GM23338 (cell line): ENCODE measurements around the gene NRXN2. TPM values are rescaled to one million over a fixed set of nuclear protein-coding genes. Genes with fewer than 3 reads are reported as not detected.

Experiments
- ATAC-seq: fragments of 200-7000 bp; cut with Tn5 transposase; 3 replicates; pipeline ENCODE4 v1.9.1; 2020
- DNase-seq: peaks from one replicate; pipeline ENCODE4 v3.0.0-alpha.2; 2015; ENCODE audit warnings: low spot score
- H2AFZ ChIP-seq: fragments of 200-600 bp; sonication (generic); 2 replicates; pipeline ENCODE4 v1.8.0; 2016; ENCODE audit warnings: antibody characterized with exemption, mild to moderate bottlenecking, moderate library complexity
- H3F3A ChIP-seq: fragments of 200-600 bp; sonication (generic); replicated peaks from 2 replicates; pipeline ENCODE4 v1.8.0; 2017; ENCODE audit warnings: antibody characterized with exemption, mixed run types, low read depth
- H3K27ac ChIP-seq: fragments of 200-600 bp; sonication (generic); 2 replicates; pipeline ENCODE4 v1.6.1; 2016; ENCODE audit warnings: low read depth
- H3K27me3 ChIP-seq: fragments of 200-600 bp; sonication (generic); 2 replicates; pipeline ENCODE4 v1.8.0; 2016; ENCODE audit warnings: mild to moderate bottlenecking, mixed run types, moderate library complexity; ENCODE audit not compliant: insufficient read depth
- H3K36me3 ChIP-seq: fragments of 200-600 bp; sonication (generic); 2 replicates; pipeline ENCODE4 v1.8.0; 2016; ENCODE audit warnings: mild to moderate bottlenecking; ENCODE audit not compliant: insufficient read depth
- H3K4me1 ChIP-seq: fragments of 200-600 bp; sonication (generic); 2 replicates; pipeline ENCODE4 v1.8.0; 2016; ENCODE audit warnings: mild to moderate bottlenecking, moderate library complexity; ENCODE audit not compliant: insufficient read depth
- H3K4me2 ChIP-seq: fragments of 200-600 bp; sonication (generic); 2 replicates; pipeline ENCODE4 v1.7.1; 2017; ENCODE audit warnings: mixed run types
- H3K4me3 ChIP-seq: fragments of 200-600 bp; sonication (generic); 2 replicates; pipeline ENCODE4 v1.6.1; 2016; ENCODE audit warnings: mixed run types
- H3K79me2 ChIP-seq: fragments of 200-600 bp; sonication (generic); replicated peaks from 2 replicates; pipeline ENCODE4 v1.8.0; 2017; ENCODE audit warnings: mild to moderate bottlenecking; ENCODE audit not compliant: insufficient read depth
- H3K9me2 ChIP-seq: fragments of 200-600 bp; sonication (generic); 2 replicates; pipeline ENCODE4 v1.8.0; 2017; ENCODE audit not compliant: insufficient read depth
- H4K20me1 ChIP-seq: fragments of 200-600 bp; sonication (generic); replicated peaks from 2 replicates; pipeline ENCODE4 v1.8.0; 2017; ENCODE audit warnings: mild to moderate bottlenecking; ENCODE audit not compliant: insufficient read depth
- H3K27ac Mint-ChIP-seq: 2 replicates; pipeline ENCODE4 v1.8.0; 2020; ENCODE audit warnings: inconsistent platforms, mild to moderate bottlenecking, moderate library complexity, mixed read lengths
- H3K27me3 Mint-ChIP-seq: 3 replicates; pipeline ENCODE4 v1.8.0; 2022; ENCODE audit warnings: low read depth, mild to moderate bottlenecking, moderate library complexity, mixed read lengths, inconsistent platforms; ENCODE audit not compliant: insufficient read depth, poor library complexity
- H3K36me3 Mint-ChIP-seq: 3 replicates; pipeline ENCODE4 v1.8.0; 2021; ENCODE audit warnings: low read depth, mild to moderate bottlenecking, inconsistent platforms, moderate library complexity, mixed read lengths
- H3K4me1 Mint-ChIP-seq: 3 replicates; pipeline ENCODE4 v1.8.0; 2020; ENCODE audit warnings: mild to moderate bottlenecking, inconsistent platforms, mixed read lengths
- H3K4me3 Mint-ChIP-seq: 3 replicates; pipeline ENCODE4 v1.8.0; 2021; ENCODE audit warnings: moderate library complexity, mild to moderate bottlenecking, inconsistent platforms, mixed read lengths
- H3K9me3 Mint-ChIP-seq: 3 replicates; pipeline ENCODE4 v1.8.0; 2020; ENCODE audit warnings: moderate library complexity, mild to moderate bottlenecking, inconsistent platforms, mixed read lengths
- CREB1 ChIP-seq: fragments of 250-450 bp; sonication (Bioruptor Pico); IDR thresholded peaks from 2 replicates; pipeline ENCODE4 v1.5.0; 2020; ENCODE audit warnings: low read depth, mild to moderate bottlenecking, moderate library complexity
- EZH2 ChIP-seq: fragments of 200-600 bp; sonication (generic); IDR thresholded peaks from one replicate; pipeline ENCODE4 v1.8.0; 2017; ENCODE audit warnings: antibody characterized with exemption, mild to moderate bottlenecking, low read depth; ENCODE audit not compliant: unreplicated experiment
- EZH2phosphoT487 ChIP-seq: fragments of 200-600 bp; sonication (generic); IDR thresholded peaks from one replicate; pipeline ENCODE4 v1.8.1; 2018; ENCODE audit warnings: antibody characterized with exemption; ENCODE audit not compliant: unreplicated experiment
- JUNB ChIP-seq: IDR thresholded peaks from one replicate; pipeline ENCODE4 v1.6.1; 2016; ENCODE audit warnings: antibody characterized with exemption; ENCODE audit not compliant: unreplicated experiment
- POLR2AphosphoS5 ChIP-seq: IDR thresholded peaks from 2 replicates; pipeline ENCODE4 v1.6.1; 2016; ENCODE audit warnings: antibody characterized with exemption, low read depth
- STAT1 ChIP-seq: IDR thresholded peaks from one replicate; pipeline ENCODE4 v1.6.1; 2016; ENCODE audit warnings: antibody characterized with exemption; ENCODE audit not compliant: unreplicated experiment
- ZNF114 ChIP-seq: fragments of 250-450 bp; sonication (Bioruptor Pico); IDR thresholded peaks from 2 replicates; pipeline ENCODE4 v1.5.0; 2020; ENCODE audit warnings: mild to moderate bottlenecking, moderate library complexity
- ZNF331 ChIP-seq: fragments of 250-450 bp; sonication (Bioruptor Pico); IDR thresholded peaks from 2 replicates; pipeline ENCODE4 v1.5.0; 2020; ENCODE audit warnings: low read depth, mild to moderate bottlenecking, moderate library complexity
- polyA plus RNA-seq: library from polyadenylated mRNA; unstranded; fragments of >200 nt; fragmentation: Nextera tagmentation; extraction: Ambion mirVana; gene quantifications from 2 replicates; pipeline ENCODE4 v1.2.1, GENCODE V29; 2016
- total RNA-seq: library from RNA; depleted of rRNA; stranded (reverse); fragments of >200 nt; shearing (Covaris generic); gene quantifications from 2 replicates; pipeline ENCODE4 v1.2.3, GENCODE V29; 2014
- TF ChIP-seq, protein P1 (sequence below): IDR thresholded peaks from one replicate; pipeline ENCODE4 v1.6.1; 2018; ENCODE audit warnings: antibody characterized with exemption; ENCODE audit not compliant: unreplicated experiment
- TF ChIP-seq, protein P2 (sequence below): IDR thresholded peaks from 2 replicates; pipeline ENCODE4 v1.6.1; 2016; ENCODE audit warnings: antibody characterized with exemption
- TF ChIP-seq, protein P3 (sequence below), 2 experiments: fragments of 200-600 bp in 1 of 2; sonication (generic) in 1 of 2; conservative IDR thresholded peaks; 2 replicates each; pipeline versions ENCODE4 v1.5.1 to v1.6.1; 2016 to 2017; ENCODE audit warnings: antibody characterized with exemption in 2 of 2, low read depth in 2 of 2, mild to moderate bottlenecking in 2 of 2, moderate library complexity in 1 of 2

Gene NRXN2
- total and polyA plus RNA-seq, 2 experiments from 2014 or later, result 3.4 to 17.0 TPM

DNA sequence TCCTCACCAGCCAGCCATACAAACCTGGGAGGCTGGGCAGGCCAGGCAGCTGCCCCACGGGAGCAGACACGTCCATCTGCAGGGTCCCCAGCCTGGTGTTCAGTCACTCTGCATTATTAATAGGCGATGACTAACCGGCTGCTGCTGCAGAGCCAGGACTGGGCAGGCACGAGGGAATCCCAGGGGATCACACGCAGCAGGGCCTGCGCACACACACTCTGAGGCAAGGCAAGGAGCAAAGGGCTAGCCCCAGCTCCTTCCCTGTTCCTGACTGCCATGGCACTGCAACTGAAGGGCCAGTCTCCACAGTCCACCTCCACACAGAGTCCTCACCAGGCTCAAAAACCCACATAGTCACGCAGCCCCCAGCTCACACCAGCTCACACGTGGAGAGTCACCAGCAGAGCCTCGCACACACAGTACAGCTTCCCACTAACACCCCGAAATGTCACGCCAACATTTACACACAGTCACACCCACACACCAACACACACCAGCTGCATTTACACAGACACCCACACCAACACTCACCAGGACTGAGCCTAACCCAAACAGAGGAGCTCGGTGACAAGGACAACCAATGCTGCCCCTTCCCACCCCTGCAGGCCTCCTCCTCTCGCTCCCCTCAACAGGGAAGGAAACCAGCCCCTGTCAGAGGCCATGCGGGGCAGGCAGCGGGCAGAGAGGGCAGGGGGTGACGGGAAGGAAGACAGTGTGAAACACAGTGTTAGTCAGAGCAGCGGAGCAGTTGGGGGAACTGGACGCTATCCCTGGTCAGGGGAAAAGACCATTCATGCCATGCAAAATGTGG is 47.3 kb downstream of the NRXN2 start (continued):
- TF ChIP-seq, protein P1, sequence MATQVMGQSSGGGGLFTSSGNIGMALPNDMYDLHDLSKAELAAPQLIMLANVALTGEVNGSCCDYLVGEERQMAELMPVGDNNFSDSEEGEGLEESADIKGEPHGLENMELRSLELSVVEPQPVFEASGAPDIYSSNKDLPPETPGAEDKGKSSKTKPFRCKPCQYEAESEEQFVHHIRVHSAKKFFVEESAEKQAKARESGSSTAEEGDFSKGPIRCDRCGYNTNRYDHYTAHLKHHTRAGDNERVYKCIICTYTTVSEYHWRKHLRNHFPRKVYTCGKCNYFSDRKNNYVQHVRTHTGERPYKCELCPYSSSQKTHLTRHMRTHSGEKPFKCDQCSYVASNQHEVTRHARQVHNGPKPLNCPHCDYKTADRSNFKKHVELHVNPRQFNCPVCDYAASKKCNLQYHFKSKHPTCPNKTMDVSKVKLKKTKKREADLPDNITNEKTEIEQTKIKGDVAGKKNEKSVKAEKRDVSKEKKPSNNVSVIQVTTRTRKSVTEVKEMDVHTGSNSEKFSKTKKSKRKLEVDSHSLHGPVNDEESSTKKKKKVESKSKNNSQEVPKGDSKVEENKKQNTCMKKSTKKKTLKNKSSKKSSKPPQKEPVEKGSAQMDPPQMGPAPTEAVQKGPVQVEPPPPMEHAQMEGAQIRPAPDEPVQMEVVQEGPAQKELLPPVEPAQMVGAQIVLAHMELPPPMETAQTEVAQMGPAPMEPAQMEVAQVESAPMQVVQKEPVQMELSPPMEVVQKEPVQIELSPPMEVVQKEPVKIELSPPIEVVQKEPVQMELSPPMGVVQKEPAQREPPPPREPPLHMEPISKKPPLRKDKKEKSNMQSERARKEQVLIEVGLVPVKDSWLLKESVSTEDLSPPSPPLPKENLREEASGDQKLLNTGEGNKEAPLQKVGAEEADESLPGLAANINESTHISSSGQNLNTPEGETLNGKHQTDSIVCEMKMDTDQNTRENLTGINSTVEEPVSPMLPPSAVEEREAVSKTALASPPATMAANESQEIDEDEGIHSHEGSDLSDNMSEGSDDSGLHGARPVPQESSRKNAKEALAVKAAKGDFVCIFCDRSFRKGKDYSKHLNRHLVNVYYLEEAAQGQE, result no peak
- TF ChIP-seq STAT1, result no peak

DNA sequence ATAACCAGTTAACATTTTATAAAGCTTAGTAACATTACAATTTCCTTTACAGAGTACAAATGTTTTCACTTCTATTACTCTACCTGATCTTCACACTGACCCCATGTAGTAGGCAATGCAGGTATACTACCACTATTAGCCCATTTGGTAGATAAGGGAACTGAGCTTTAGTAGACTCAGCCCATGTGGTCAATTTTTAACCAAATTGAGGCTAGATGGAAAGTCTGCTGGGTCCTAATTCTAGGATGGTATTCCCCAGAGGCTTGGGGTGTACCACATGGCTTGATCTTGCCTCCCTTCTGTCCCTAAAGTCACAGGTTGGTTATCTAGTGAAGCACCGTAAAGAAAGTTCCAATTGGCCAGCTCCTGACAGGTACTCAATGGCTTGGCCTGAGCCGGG is 48.2 kb downstream of the NRXN2 start:
- no peaks in the 10 kb centered on the region for H3K79me2 ChIP-seq
- H3K4me1 ChIP-seq, result no peaks in the 10 kb centered on the region
- DNase-seq (no peak), ATAC-seq (no peak)
- TF ChIP-seq, protein P2, sequence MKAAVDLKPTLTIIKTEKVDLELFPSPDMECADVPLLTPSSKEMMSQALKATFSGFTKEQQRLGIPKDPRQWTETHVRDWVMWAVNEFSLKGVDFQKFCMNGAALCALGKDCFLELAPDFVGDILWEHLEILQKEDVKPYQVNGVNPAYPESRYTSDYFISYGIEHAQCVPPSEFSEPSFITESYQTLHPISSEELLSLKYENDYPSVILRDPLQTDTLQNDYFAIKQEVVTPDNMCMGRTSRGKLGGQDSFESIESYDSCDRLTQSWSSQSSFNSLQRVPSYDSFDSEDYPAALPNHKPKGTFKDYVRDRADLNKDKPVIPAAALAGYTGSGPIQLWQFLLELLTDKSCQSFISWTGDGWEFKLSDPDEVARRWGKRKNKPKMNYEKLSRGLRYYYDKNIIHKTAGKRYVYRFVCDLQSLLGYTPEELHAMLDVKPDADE, result no peak
- TF ChIP-seq CREB1 (CRISPR knock-in tag) (no peak), EZH2phosphoT487 (no peak), JUNB (no peak), EZH2 (no peak), ZNF114 (CRISPR knock-in tag) (no peak), POLR2AphosphoS5 (no peak), ZNF331 (CRISPR knock-in tag) (no peak)
- TF ChIP-seq, protein P3, sequence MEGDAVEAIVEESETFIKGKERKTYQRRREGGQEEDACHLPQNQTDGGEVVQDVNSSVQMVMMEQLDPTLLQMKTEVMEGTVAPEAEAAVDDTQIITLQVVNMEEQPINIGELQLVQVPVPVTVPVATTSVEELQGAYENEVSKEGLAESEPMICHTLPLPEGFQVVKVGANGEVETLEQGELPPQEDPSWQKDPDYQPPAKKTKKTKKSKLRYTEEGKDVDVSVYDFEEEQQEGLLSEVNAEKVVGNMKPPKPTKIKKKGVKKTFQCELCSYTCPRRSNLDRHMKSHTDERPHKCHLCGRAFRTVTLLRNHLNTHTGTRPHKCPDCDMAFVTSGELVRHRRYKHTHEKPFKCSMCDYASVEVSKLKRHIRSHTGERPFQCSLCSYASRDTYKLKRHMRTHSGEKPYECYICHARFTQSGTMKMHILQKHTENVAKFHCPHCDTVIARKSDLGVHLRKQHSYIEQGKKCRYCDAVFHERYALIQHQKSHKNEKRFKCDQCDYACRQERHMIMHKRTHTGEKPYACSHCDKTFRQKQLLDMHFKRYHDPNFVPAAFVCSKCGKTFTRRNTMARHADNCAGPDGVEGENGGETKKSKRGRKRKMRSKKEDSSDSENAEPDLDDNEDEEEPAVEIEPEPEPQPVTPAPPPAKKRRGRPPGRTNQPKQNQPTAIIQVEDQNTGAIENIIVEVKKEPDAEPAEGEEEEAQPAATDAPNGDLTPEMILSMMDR (conservative IDR thresholded peaks at IDR 0.05; ENCODE audit: low read depth in 2 of 2), result no peak
- no peak overlapping the region for H3K4me2 ChIP-seq
- peaks cover 7% of the 10 kb centered on the region; the same call in 2 of the 3 replicates for H3K4me1 Mint-ChIP-seq
- no peaks in the 10 kb centered on the region for H3F3A ChIP-seq
- no peak overlapping the region for H3K27ac ChIP-seq
- H3K27me3 Mint-ChIP-seq, result peaks cover 12% of the 10 kb centered on the region
- H3K27ac Mint-ChIP-seq, result no peak overlapping the region
- H3K9me2 ChIP-seq, result no peaks in the 10 kb centered on the region
- H3K27me3 ChIP-seq, result no peaks in the 10 kb centered on the region
- H3K36me3 Mint-ChIP-seq, result no peaks in the 10 kb centered on the region
- H3K4me3 Mint-ChIP-seq, result no peak overlapping the region
- no peaks in the 10 kb centered on the region for H3K9me3 Mint-ChIP-seq
- no peaks in the 10 kb centered on the region for H3K36me3 ChIP-seq
- H2AFZ ChIP-seq, result no peak overlapping the region
- H3K4me3 ChIP-seq, result no peak overlapping the region
- no peaks in the 10 kb centered on the region; the same call in 1 of the 2 replicates for H4K20me1 ChIP-seq
